NCI-H524 treated with DMSO at 0.1 percent for 48 hours (cell line): Measurements from ENCODE around the gene NEUROD1.
"Not testable (repeated sequence)": the region's sequence is repeated elsewhere in the genome, so short reads cannot be mapped to it uniquely, and the experiment has no call there.

Experiments
- DNase-seq: peaks from one replicate; lab custom pipeline; 2025; lab: John Stamatoyannopoulos, UW

Gene NEUROD1

DNA sequence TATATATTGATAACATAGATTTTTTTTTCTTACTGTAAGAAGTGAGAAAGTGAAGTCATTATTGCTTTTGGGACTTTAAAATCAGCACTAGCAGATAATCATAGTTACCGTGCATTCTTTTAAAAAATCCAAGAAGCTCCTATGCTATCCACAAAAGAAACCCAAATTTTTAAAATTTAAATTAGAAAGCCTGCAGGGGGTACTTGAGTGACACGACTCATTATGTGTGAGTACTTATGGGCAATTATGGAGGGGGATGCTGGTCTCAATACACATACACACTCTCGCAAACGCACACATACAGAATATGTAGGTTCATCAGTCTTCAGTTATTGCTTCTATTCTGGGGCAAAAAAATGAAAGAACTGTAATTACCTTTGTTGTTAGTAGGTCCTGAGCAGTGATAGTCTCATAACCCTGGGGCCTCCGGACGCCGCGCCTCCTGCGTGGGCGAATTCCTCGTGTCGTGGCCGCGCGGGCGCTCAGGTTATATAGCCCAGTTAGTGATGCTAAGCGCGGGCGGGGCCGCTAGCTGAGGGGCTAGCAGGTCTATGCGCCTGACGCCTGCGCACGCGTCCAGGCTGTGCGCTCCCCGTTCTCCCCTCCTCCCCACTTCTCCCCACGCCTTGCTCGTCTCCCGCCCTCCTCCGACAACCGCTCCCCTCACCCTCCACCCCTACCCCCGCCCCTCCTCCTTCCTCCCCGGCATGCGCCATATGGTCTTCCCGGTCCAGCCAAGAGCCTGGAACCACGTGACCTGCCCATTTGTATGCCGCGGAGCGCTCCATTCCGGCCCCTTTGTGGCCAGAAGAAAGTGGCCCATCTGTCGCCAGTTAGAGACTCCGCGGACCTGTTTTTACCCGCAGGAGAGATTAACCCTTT, at the start of gene NEUROD1:
Gene NEUROD1, minus strand, starts transcription at position 463 of the 882 bp plus-strand sequence. CDS start 1,657 bp downstream, outside the sequence.
- DNase-seq, result peak; percentile 95

DNA sequence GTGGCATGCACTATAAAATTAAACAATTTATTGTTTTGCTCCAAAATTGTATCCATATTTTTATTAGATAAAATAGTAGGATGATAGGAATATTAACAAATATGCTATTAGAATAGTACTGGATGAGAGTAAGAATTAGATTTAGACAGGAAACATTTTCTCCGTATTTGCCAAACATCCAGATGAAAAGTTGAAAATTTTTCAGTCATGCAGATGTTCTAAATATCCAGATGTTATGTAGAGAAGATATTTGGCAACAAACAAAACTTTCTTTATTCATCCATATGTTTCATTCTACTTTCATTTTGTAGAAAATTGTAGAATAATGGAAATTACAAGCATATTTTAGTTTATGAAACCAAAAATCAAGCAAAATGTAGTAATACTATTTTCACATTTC, 45.2 kb upstream of the NEUROD1 start:
- DNase-seq, result no peak

DNA sequence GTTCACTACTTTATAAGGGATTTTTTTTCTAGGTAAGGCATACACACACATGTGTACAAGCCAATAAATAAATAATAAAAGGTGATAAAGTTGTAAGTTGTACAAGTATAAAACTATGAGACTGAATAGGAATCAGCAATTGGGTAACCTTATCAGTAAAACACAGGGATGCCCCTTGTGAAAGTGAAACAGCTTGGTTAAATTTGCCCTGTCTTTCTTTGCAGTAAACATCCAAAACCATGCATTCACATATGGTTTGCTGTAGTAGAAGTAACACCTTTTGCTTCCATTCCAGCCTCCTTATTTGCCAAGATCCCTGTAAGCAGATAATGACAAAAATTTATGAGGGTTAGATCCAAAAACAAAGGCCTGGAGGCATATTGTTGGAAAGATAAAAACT, 44.3 kb upstream of the NEUROD1 start:
- DNase-seq, result no peak

DNA sequence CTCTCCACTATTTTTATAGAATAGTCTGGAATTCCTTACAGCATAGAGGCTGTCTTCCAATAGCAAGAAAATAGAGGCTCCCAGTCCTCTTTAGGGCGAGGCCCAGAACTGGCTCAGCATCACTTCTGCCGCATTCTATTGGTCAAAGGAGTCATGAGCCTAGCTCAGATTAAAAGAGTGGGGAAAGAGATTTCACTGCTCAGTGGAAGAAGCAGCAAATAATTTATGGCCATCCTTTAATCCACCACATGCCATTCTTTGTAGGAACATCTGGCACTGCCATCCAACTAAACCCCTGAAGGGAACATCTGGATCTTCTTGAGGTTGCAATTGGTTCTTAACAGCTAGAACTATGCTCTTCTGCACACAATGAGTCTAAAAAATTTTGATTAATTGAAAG, 43.4 kb upstream of the NEUROD1 start:
- no peak for DNase-seq

DNA sequence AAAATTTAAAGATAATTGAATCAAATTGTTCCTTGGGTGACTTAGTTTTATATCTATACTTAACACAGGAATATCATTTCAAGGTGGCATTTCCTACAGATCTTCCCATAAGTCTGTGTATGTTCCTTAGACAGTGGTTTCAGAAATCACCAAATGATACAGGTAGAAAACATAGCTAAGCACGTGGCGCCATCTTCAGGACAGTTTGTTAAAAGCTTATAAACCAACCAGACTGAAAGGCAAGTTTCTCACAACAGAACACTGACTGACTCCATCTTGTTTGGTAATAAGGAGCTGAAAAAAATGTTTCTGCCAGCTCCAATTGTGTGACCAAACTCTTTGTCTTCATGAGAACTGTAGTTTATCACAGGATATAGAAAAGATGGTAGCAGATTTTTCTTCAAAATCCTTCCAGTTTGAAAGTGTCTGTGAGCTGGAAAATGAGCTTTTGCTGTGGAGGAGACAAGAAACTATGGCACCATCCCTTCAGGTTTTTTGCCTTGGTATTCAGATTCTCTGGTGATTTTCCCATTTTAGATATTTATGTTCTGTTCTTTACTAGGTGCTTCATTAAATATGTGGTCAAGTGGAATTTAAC, 34.8 kb upstream of the NEUROD1 start:
- peak; percentile 73 for DNase-seq

DNA sequence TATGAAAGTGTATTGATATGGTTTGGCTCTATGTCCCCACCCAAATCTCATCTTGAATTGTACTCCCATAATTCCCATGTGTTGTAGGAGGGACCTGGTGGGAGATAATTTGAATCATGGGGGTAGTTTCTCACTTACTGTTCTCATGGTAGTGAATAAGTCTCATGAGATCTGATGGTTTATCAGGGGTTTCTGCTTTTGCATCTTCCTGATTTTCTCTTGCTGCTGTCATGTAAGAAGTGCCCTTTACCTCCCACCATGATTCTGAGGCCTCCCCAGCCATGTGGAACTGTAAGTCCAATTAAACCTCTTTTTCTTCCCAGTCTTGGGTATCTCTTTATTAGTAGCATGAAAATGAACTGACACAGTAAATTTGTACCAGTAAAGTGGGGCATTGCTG, 30.7 kb upstream of the NEUROD1 start:
- not testable (repeated sequence) for DNase-seq

DNA sequence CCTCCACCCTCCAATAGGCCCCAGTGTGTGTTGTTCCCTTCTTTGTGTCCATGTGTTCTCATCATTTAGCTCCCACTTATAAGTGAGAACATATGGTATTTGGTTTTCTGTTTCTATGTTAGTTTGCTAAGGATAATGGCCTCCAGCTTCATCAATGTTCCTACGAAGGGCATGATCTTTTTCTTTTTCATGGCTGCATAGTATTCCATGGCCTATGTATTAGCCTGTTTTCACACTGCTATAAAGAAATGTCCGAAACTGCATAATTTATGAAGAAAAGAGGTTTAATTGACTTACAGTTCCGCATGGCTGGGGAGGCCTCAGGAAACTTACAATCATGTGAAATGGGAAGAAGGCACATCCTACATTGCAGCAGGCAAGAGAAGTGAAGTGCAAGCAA, 22.2 kb upstream of the NEUROD1 start:
- DNase-seq, result not testable (repeated sequence)

DNA sequence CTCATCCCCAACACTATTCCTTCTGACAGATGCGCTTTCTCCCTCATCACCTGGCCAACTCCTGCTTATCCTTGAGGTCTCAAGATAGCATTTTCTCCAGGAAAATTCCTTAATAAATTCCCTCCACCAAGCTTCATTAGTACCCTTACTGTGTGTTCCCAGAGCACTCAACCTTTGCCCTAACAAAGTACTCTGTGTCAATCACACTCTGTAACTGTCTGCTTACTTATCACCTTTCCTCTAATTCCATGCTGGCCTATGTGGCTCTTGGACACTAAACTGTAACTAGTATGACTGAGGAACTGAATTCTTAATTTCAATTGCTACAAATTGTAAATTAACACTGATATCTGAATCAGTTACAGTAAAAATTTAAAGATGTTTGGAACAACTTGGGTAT, 17.9 kb upstream of the NEUROD1 start:
- no peak for DNase-seq

DNA sequence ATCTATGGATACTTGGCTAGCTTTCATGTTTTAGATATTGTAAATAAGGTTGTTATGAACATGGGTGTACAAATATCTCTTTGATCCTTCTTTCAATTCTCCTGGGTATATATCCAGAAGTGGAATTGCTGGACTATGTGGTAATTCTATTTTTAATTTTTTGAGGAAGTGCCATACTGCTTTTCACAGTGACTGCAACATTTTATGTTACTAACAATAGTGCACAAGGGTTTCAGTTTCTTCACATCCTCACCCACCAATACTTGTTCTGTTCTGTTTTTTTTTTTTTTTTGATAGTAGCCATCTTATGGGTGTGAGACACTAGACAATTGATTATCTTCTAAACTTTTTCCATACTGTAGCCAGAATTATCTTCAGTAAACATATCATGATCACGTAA, 17.3 kb upstream of the NEUROD1 start:
- DNase-seq, result no peak

DNA sequence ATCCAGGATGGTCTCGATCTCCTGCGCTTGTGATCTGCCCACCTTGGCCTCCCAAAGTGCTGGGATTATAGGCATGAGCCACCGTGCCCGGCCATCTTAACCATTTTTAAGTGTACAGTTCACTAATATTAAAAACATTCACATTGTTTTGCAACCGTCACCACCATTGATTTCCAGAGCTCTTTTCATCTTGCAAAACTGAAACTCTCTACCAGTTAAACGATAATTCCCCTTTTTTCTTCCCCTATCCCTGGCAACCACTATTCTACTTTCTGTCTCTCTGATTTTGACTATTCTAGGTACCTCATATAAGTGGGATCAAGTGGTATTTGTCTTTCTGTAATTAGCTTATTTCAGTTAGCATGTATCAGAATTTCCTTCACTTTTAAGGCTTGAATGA, 16.8 kb upstream of the NEUROD1 start:
- no peak for DNase-seq

DNA sequence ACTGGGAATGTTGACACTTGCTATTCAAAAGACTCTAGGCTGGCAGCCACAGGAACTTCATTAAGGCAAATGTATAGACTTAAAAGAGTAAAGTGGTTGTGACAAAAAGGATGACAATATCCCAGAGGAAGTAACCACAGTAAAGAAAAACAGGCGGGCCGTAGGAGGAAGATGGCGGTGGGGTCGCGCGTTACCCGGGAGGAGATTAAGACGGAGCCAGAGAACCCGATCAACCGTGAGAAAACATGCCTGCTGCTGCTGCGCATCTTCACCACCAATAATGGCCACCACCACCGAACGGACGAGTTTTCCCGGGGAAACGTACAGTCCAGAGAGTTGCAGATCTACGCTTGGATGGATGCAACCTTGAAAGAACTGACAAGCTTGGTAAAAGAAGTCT, 14.0 kb upstream of the NEUROD1 start:
- DNase-seq, result no peak

DNA sequence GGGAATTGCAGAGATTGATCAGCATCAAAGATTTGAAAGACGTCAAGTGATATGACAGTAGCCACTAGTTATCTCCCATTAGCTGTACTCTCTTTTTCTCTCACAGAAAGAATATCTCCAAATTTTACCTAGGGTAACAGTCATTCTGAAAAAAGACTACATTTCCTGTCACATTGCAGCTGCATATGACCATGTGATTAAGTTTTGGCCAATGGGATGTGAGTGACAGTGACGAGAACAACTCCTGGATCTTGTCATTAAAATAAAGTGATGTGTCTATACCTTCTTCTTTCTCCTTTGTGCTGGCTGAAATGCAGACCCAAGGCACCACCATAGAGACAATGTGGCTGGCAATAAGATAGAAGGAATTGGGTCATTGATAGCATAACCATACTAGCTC, 10.5 kb upstream of the NEUROD1 start:
- DNase-seq, result no peak

DNA sequence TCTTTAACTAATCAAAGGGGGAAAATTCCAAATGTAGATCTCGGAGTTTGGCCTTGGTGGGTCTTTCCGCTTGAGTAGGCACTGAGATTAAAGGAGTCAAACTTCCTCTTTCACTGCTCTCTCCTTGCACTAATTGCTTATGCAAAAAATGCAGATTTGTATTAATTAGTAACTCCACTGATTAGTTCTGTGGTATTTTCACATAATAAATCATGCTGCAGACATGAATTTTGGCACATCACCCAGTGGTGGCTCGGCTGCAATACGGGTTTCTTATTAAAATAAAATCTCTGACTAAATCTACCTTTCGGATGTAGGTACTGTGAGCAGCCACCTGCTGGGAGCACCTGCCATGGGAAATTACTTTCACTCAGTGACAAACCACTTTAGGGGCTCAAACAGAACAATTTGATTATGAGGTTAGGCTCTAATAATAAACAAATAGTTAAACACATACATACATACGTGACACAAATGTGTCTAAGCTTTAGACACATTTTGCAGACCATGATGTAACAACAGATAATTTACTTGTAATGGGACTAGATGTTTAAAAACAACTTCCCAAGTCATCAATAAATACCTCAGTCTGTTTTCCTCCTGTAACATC, 6.4 kb upstream of the NEUROD1 start:
- DNase-seq, result no peak

DNA sequence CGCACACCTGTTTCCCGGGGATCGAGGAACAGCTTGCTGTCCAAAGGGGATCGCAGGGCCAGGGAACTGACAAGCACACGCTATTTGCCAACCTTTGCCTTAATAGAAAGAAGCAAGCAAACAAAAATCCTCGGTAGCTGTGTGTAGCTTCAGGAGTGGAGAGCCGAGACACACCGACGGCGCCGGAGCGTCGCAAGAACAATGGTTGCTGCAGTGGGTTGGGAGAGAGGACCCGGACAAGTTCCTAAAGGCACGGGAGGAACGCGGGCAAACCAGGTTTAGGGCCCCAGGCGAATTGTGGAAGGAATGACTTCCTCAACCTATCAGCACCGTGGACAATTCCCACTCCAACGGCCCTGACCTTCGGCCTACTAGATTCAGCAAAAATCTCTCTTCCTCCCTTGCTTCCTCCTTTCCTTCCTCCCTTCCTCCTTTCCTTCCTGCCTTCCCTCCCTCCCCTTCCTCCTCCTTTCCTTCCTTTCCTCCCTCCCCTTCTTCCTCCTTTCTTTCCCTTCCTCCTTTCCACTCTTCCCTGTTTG, 4.9 kb upstream of the NEUROD1 start:
- DNase-seq, result no peak

DNA sequence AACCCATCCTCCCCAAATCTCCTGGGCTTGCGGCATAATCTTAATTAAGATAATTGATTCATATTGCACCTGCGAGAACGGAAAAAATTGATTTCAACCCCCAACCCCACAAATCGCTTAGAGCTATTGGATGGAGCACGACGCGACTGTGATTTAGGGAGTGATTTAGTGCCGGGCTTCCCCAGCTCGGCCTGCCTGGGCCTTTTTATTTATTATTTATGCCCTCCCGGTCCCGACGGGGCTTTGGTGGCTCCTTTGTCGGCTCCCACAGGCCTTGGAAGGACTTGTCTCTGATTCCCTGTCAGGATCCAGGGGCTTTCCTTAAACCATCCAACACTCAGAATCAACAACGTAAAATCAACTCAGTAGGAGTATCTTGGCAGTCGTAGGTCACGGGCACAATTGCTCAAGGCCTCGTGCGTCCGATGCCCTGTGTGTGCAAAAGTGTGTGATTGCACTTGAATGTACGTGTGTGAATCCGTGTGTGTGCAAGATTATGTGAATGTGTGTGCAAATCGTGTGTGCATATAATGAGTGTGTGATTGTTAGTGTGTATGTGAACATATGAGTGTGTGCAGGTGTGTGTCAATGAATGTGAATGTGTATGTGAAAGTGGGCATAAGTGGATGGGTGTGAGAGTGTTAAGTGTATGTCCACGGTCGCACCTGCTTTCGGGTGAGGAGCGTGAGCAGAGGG, 4.3 kb upstream of the NEUROD1 start:
- DNase-seq, result no peak

DNA sequence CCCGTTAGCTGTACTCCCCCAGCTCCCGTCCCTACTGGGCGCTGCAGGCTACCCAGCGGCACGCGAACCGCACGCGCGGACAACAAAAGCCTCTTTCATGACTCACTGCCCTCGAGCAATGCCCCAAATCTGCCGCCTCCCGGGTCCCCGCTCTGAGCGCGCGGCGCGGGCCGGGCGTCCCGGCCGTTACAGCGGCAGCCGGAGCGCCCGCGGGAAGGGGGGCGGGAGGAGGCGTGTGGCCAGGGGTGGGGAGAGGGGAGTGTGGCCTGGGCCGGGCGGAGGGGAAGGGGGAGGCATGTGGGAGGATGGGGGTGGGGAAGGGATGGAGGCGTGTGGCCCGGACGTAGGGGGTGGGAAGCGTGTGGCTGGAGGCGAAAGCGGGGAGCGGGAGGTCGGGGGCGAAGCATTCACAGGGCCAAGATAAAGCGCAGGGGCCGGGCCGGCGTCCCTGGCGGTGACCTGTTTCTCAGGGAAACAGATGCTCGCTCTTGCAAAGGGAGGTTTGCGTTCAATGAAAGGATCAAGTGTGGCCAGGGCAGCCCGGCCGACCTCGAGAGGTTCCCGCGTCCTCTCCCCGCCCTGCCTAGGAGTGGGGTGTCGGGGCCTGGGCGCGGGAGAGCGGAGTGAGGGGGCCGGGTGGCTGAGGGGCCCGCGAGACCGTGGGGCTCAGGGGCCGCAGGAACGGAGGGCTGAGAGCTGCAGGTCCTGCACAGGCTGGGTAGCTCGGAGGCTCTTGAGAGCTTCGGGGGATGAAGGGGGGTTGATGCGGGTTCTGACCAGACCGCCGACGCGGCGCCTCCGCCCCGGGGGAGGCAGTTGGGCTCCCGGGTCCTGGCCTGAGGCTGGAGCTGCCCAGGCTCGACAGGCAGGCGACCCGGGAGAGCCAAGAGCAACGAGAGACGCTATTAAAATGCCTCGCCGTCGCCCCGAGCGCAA, 3.5 kb upstream of the NEUROD1 start:
- no peak for DNase-seq

DNA sequence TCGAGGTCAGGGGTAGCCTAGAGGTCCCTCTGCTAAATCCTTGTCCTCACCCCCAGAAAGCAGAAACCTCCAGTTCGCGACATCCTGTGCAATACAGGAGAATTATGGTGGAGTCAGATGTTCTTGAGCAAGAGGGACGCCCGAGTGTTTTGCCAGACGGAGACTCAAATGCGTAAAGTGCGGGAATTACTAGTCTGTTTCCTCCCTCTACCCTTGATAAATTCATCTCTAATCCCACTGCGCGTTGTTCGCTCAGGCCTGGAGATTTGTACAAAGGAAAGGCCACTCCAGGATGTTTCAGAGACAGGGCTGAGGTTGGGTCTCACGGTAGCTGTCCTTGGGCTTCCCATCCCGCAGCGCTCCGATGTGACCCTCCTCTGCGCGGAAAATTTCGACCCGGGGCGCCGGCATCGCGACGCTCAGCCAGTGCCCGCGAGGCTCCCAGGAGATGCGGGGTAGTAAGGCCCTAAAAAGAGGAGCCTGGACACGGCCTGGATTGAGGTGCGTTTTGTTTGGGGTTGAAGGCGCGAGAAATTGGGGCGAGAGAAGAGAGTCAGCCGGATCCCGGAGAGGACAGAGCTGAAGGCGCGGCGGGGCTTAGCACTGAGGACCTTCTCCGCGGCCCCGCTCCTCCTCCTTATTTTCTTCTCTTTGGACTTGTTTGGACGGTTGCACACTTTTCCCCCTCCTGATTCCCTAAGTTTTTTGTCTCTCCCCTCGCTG, 2.6 kb upstream of the NEUROD1 start:
- DNase-seq, result no peak

DNA sequence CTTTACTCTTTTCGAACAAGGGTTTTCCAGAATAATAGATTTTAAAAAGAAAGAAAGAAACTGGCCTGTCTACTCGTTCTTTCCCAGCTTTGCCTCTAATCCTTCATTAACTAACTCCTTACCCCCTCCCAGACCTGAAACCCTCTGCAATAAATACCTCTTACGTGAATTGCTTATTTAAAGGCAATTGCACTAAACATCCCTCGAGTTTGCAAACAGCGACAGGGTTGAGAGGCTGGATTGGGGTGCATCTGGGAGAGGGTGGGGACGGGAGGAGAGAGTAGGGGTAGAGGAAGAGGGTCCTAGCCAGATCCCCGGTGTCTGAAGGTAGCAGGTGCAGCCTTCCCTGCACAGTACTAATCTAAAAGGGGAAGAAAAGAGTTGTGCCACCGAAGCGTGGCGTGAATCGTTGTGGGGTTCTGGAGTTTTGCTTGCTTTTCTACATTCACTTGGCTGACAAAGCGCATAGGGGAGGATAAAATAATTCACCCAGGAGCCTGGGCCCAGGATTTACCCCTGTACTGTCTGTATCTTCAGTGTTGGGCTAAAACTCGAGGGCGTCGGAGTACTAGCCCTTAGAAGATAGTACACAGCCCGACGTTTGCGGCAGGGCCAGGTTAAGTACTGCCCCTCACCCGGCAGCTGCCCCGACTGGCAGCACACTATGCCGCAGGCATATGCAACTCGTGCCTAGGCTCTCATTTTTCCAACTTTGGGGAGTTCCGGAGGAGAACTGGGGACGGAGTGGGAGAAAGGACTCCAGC, 1.9 kb upstream of the NEUROD1 start:
- DNase-seq, result no peak

DNA sequence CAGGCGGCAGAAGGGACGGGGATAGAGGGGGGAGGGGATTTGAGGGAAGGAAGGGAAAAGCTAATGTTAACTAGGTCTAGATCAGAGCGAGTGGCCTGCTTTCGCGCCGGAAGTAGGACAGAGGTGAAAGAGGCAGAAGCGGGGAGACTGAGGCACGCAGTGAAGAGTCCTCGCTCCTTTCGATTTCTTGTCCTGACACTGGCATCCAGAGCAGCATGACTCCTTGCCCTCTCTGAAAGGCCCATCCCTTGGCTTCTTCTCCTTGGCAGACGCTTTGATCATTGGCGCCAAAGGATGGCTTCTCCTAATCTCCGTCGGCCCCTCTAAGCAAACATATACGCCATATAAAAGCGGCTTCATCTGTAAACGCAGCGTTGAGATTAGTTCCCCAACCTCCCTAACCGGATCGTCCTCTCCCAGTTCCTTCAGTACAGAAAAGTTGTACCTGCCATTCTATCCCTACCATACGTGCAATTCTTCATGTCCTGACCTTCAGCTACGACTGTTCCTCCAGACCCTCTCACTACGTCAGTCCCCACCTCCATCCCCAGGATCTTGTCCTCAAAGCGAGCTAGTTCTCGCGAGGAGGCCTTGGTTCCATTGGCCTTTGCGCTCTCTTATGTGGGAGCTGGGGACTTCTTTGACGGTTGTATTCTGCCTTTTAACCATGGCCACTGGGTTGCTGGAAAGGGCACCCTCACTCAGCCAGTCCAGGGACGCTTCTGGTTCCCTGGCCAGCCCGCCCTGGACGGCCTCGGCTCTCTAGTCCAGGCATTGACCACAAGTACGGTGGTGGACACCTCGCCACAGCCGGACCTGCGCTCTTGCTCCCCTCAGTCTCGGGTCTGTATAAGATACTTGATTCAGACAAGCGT, 857 bp upstream of the NEUROD1 start:
- no peak for DNase-seq
